ENCODE measurements around the gene SLIT3.

SLIT3 gene

DNA sequence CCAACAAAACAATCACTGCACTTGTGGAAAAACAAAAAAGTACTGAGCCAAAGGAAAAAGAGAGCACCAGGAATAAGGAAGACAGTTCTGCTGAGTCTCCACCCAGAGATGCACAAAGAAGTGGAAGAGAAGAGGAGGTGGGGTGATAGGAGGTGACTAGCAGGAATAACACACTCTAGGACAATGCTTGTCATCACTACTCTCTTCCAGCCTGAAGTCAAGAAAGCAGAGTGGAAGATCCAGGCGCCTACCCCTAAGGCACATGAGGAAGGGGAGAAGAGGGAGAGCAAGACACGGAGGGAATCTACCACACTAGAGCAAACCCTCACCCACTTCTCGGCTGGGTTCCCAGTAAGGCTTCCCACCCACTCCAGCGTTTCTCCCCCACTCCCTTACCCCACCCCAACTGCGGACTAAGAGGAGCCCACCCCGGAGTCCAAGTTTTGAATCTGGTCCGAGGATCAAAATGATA is 1.7 kb downstream of the SLIT3 start:
- DNase-seq (ENCODE audit: low read depth in 2 of 2) = no peak

DNA sequence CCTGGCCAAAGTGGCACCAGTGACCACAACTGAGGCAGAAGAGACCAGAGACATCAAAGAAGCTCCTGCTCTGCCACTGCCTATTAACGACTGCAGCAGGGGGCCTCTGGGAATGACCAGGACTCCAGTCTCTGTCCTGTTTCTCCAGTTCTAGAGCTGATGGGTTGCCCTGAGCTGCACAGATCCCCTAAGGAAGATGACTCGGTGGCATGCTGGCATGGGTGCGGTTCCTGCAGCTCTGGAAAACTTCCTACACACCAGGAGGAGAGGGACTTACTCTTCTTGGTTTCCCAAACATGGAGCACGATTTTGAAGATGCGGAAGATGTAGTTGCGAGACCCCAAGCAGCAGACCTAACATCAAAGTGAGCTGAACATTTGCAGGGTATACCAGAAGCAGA is 2.7 kb downstream of the SLIT3 start:
- DNase-seq (ENCODE audit: low read depth in 2 of 2) = no peak

DNA sequence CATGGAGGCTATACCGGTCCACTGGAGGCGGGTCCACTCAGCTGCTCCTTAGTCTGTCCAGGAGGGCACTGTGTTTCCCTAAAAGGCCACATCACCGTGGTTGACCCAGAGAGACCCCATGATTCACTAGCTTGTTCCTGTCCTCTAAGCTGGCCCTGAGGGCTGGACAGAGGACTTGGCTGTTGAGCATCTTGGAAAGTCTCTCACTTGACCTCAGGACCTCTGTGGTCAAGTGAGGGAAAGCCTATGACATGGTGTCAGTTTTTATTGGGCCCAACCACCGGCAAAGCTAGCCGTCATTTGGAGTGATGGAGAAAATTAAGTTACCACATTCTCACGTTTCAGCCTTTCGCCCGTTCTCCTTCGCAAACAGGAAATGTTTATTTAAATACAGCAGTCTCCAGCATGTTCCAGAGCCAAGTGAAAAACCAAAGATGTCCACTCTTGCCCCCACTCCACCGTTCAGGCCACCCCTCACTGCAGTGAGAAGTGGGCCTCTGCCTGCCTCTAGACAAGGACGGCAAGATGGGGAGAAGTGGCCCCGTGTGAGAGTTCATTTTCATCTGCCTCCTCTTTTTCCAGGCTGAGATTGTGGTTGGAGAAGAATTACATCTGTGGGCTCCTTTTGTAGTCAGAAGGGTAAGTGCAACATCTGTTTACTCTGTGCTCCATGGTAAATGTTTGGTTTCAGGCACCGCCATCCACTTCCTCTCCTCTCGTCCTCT is 4.4 kb downstream of the SLIT3 start:
- DNase-seq (ENCODE audit: low read depth in 2 of 2) = no peak

DNA sequence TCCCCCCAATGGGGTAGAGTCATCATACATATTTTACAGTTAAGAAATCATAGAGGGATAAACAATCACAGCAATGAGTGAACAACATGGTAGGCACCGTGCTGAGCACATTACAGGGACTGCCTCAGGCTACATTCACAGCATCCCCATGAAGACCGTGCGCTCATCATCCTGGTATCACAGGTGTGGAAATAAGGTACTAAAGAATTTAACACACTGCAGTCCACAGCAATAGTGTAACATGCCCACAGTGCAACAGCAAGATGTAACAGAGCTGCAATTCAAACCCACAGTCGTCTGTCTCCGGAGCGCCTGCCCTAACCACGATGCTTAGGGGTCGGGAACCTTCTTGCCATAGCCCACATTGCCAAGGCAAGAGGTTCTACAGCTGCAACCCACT is 5.6 kb downstream of the SLIT3 start:
- no peak for DNase-seq (ENCODE audit: low read depth in 2 of 2)

DNA sequence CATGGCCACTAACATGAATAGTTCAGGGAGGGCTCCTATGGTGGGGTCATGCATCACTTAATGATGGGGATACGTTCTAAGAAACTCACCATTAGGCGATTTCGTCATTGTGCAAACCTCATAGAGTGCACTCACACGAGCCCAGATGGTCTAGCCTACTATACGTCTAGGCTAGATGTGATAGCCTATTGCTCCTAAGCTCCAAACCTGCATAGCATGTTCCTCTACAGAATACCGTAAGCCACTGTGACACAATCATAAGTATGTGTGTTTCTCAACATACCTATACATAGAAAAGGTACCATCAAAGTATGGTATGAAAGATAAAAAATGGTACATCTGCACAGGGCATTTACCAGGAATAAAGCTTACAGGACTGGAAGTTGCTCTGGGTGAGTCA is 6.3 kb downstream of the SLIT3 start:
- no peak for DNase-seq (ENCODE audit: low read depth in 2 of 2)

DNA sequence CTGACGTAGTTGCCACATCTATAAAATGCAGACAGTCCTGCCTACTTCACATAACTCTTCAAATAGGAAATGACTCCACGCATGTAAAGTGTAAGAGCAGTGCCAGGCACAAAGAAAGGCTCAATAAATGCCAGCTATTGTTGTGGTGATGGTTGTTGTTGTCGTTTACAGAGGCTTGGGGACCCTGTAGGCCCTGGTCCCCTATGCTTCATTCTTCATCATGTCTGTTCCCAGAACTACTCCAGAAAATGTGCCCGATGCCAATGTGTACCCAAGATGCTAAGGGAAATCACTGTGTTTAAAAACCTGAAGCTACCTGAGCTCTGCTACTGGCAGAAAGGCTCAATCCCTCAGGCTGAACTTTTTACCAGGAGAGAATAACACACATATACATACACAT is 9.1 kb downstream of the SLIT3 start:
- no peak for DNase-seq (ENCODE audit: low read depth in 2 of 2)

DNA sequence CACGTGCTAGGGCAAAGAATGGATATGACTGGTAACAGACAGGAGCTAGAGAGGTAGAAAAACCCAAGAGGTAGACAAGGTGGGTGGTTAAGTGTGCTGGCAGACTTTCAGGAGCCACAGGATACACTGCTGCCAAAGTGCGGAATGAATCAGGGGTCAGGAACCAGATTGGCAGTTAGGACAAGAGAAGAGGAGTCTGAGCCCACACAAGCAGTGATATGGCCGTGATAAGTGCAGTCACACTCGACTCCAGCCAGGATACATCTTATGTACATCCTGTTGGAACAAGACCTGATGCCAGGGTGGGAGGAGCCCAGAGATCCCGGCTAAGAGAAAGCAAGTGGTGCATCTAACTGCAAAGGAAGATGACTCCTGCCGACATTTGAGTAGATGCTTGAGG is 10.0 kb downstream of the SLIT3 start:
- no peak for DNase-seq (ENCODE audit: low read depth in 2 of 2)

DNA sequence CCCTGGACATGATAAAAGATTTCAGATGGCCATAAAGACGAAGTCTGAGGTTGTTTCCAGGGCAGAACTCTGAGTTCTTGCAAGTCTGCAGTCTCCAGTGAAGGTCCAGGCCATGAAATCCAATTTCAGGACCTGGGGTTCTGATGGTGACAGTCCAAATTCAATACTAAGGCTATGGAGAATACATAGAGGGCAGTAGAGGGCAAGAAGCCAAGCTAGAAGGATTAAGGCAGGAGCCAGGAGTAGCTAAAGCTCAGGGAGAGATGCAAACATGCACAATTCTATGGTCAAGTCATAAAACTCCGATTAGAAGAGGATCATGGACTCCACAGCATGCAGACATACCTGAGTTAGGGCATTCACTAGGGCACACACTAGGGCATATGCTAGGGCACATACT is 11.4 kb downstream of the SLIT3 start:
- no peak for DNase-seq (ENCODE audit: low read depth in 2 of 2)

DNA sequence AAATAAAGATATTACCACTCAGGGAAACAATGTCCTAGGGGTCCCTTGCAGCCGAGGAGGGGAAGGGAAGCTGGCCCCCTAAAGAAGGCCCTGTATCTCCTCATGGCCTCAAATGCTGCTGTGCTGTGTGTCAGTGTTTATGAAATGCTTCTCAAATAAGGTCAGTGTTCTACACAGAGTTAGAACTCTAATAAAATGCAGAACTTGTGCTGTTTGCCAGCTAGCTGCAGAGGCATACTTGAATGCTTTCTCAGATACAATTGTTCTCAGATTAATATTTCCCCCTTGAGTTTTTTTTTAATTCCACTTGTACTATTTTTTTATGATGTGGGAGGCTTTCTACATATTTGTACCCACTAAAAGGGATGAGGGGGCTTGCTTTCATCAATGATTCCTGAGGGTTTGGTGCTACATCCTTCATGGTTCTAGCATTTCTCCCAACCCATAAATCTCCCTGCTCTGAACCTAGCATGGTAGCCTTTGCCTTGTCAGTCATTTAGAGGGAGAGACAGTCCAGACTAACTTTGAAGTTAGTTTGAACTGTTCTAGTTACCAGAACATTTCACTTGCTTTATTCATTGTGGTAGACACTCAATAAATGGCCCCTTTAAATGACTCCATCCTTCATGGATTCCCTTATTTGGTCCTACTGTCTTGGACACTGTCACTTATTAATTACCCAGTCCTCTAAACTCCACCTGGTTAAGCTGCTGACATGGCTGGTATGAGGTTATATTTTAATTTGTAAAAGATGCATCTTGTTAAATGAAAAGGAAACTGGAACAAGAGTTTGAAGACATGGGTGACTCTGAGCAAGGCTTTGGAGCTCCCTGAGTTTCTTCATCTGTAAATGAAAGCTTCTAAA is 12.6 kb downstream of the SLIT3 start:
- no peak for DNase-seq (ENCODE audit: low read depth in 2 of 2)

DNA sequence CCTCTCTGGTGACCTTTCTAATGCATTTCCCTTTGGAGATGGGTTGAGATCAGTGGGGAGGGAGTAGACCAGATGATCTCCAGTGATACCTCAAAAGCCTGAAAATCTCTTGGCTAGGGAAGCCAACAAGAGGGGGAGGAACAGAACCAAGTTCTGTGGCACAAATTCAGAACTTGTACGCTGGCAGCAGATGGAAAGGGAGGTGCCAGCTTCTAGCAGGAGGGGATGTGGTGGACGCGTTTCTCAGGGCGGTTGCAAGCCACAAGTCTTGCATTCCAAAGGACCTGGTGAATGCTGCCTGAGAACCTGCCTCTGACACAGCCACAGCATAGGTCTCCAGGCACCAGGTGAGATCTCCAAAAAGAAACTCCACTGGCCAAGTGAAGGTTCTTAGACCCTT is 13.4 kb downstream of the SLIT3 start:
- no peak for DNase-seq (ENCODE audit: low read depth in 2 of 2)

DNA sequence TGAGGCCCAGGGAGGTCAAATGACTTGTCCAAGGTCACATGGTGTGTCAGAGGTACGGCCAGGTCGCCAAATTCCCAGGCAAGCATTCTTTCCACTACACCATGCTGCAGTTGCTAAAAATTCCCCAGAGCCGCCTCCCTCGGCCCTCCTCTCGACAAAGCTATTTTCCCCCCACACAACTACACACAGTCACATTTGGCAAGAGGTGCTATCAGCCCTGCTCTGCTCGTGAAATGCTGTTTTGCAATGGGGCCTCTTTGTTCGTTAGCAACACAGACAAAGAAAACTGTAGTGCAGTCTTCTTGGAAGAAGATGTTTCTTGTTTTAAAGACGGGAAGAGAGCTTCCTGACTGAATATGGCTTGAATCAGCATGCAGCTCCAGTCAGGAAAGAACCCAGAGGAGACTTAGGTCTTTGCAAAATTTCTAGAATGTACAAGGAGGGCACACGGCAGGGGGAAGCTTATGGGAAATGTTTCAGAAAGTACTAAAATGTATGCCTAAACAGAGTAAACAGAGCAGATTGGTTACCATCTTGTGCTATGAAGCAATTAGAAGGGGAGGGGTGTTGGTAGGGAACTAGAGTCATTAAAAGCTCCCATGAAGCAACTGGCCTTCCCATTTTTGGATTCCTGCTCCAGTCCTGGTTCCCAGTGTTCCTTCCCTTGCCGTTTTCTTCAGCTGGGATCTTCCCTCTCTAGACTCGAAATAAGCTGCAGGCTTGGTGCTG is 14.2 kb downstream of the SLIT3 start:
- DNase-seq (ENCODE audit: low read depth in 2 of 2) = no peak

DNA sequence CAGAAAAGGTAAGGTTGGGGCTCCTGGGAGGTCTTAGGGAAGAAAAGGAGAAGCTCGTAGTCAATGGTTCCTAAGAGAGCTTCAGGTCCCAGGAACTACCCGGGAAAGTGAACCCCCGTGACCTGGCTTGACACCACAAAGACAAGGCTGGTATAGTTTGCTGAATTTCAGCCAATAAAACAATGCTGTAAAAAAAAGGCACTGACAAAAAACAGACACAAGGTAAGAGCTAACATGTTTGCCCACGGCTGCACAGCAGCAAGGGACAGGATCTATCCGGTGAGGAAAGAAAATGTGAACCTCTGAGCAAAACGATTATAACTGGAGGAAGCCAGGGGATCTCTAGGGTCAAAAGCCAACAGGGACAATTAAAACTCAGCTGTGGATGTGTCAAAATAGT is 17.1 kb downstream of the SLIT3 start:
- DNase-seq (ENCODE audit: low read depth in 2 of 2) = no peak

DNA sequence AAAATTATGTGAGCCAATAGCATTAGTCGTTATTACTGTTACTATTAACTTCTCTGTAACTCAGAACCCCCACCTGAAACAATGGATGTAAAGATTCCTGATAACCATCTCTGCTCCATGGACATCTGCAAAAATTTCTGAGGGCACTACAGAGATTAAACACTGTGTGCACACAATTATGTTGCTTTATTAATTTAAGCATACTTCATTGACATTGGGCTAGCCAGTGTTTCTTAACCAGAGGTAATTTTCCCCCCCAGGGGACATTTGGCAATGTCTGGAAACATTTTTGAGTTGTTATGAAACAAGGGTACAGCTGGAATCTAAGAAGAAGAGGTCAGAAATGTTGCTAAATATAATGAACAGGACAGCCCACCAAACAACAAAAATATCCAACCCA is 19.3 kb downstream of the SLIT3 start:
- no peak for DNase-seq (ENCODE audit: low read depth in 2 of 2)

DNA sequence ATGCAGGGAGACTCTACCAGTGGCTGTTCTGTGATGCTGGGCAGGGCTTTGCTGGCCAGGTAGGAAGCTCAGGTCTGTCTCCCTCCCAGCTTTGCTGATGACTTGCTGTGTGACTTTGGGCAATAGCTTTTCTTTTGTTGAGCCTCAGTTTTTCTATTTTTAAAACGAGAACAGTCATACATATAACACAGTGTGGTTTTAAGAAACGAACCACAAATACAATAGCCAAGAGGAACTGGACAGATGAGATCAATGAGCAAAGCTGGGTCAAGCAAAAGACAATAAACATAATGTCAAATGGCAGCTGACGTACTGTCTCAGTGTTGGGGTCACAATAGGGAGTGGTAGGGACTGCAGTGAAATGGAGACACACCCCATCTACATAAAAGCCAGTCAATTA is 20.2 kb downstream of the SLIT3 start:
- DNase-seq (ENCODE audit: low read depth in 2 of 2) = no peak

DNA sequence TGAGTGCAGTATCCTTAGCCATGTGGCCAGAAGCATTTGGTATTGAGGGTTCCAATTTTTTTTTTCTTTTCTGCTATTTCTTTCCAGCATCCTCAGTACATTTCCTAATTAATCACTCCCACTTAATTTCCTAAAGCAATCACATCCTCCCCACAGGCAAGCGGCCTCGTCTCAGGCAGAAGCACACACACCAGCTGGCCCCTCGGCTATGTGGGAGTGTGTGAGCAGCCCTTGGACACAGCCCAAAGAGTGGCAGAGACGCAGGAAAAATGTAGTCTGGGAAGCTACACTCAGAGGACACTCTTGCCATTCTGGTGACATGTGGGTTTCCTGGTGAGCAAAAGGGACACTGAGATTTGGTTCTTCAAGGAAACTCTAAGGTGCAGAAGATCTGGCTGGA is 20.7 kb downstream of the SLIT3 start:
- no peak for DNase-seq (ENCODE audit: low read depth in 2 of 2)

DNA sequence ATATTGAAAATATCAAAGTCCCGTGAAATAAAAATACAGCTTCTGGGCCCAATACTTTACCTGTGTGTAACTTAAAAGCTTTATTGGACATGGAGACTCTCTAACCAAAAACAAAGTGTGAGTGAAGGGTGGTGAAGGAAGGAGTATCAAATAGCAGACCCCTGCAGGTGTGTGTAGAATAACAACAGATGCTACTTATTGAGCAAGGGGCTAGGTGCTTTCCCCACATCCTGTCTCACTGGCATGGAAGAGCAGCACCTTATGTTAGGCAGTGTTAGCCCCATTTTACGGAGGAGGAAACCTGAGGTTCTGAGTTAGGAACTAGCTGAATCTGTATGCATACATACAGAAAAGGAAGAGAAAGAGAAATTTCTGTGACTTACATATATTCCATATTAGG is 21.8 kb downstream of the SLIT3 start:
- no peak for DNase-seq (ENCODE audit: low read depth in 2 of 2)

DNA sequence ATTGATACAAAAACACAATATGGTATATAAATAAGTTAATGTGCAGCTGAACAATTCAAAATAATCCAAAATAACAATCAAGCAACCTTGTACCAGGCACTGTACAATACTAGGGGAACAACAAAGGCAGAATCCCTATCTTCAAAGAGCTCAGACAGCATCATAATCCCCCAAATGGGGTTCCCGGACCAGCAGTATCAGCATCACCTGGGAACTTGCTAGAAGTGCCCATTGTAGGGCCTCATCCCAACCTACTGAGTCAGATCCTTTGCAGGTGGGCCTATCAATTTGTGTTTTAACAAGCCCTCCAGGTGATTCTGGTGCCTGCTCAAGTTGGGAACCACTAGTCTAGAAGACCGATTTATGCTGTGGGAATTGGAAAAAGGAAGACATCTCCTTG is 27.1 kb downstream of the SLIT3 start:
- no peak for DNase-seq (ENCODE audit: low read depth in 2 of 2)

DNA sequence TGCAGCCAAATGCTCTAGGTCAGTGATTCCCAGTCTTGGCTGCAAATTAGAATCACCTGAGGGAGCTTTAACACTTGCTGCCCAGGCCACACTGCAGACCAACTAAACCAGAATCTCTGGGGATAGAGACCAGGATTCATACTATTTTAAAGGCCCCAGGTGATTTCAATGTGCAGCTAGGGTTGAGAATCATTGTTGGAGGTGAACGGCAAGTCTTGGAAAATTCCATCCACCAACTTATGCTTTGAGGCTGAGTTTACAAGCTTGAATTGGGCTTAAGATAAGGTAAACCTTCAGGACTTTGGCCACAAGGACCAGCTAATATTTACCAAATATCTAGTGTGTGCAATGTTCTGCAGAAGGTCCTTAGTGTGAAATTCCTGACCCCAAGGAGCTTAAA is 27.5 kb downstream of the SLIT3 start:
- DNase-seq (ENCODE audit: low read depth in 2 of 2) = no peak

DNA sequence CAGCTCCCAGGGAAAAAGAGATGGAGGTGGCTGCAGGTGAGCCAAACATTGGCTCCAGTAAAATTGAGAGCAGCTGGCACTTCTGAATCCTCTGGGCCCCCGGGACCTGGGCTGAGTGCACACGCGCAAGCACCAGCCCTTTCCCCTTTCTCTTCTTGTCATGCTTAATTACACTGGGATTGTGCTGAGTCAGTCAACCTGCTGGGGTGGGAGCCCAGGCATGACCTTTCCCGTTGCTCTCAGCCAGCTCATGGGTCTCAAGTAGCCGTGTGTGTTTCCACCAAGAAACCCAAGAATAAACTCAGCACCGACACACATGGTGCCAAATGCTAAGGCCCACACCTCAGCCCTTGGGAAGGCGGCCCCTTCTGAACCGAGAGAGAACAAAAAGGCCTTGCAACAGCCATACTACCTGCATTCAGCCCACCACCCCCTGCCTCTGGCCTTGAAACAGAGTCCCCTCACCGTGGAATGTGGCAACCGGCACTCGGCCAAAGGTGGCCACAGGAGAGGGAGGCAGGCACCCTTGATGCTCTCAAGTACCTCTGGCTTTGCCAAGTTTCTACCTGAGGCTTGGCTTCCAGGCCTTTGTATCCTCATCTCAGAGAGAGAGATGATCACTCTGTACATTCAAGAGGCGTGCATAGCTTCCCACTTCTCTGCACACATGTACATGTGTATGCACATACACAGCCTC is 28.1 kb downstream of the SLIT3 start:
- DNase-seq (ENCODE audit: low read depth in 2 of 2) = no peak

DNA sequence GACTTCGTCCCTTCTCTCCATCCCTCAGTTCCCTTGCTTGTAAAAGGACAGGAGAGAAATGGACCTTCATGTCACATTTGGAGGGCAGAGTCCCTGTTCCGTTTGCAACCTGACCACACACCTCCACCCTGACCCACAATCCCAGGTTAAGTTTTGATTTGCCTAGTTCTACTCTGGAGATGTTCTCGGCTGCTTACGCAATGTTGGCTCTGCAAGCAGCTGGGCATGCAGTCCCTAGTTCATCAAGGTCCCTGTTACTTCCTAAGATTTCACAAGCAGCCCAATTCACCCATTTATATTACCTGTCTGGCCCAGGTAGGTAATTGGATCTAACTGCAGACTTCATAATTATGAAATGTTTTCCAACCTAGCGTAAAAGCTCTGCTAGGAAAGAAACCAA is 28.8 kb downstream of the SLIT3 start:
- DNase-seq (ENCODE audit: low read depth in 2 of 2) = no peak

DNA sequence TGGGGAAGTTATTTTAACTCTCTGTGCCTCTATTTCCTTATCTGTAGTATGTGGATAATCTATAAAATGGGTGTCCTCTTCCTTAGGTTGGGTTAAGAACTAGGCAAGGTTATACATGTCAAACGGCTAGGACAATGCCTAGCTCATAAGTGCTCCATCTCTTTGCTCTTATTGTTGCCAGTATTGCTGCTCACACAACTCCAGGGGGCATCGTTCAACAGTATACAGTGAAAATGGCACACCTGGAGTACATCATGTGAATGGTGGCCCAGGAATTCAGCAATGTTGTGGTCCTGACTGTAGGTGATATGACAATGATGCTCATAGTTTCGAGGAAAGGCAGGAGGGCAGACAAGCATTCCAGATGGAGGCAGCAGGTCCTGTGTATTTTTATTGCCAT is 30.1 kb downstream of the SLIT3 start:
- DNase-seq (ENCODE audit: low read depth in 2 of 2) = no peak

DNA sequence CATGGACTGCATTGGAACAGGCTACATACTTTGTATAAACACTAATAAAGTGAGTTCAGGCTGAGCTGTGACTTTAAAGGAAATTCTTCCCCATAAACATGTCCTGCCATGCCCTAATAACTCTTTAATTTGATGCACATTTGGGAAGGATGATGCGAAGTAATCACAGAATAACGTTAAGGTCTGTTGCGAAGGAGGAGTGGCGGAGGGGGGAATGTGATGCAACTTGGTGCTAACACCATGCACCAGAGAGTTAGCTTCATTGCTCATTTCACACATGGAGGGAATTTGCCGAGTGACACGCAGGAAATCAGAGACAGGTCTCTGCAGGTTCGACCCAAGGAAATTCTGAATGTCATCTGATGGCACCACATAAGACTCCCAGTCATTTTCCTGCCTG is 32.9 kb downstream of the SLIT3 start:
- DNase-seq (ENCODE audit: low read depth in 2 of 2) = no peak

All from stimulated activated CD4-positive, alpha-beta T cell treated with anti-CD3 and anti-CD28 coated beads, Interleukin-4, amount 100 ng/mL, for 48 hours (primary cell).